Activated T-cell treated with anti-CD3 and anti-CD28 coated beads, Interleukin-2, amount 50 U/mL, for 4 hours (primary cell): Measurements from ENCODE around the gene MAP3K13. TPM values are rescaled to one million over a fixed set of nuclear protein-coding genes. Genes with fewer than 3 reads are reported as not detected.
"Not testable (repeated sequence)": the region's sequence is repeated elsewhere in the genome, so short reads cannot be mapped to it uniquely, and the experiment has no call there.

Source experiments
- ATAC-seq, 2 donors: fragments of 200-7000 bp; cut with Tn5 transposase; one replicate each; pipeline ENCODE4 v1.10.0; 2021
- DNase-seq: peaks from one replicate; pipeline ENCODE4 v3.0.0-alpha.2; 2020
- H3K27me3 Mint-ChIP-seq: one replicate; pipeline ENCODE4 v1.8.0; 2021; ENCODE audit warnings: low read depth, mixed read lengths
- H3K36me3 Mint-ChIP-seq: one replicate; pipeline ENCODE4 v1.8.0; 2022; ENCODE audit warnings: mixed read lengths; ENCODE audit not compliant: insufficient read depth
- H3K4me1 Mint-ChIP-seq: one replicate; pipeline ENCODE4 v1.8.0; 2021; ENCODE audit warnings: low read depth, mixed read lengths
- H3K4me3 Mint-ChIP-seq: one replicate; pipeline ENCODE4 v1.8.0; 2021; ENCODE audit warnings: mild to moderate bottlenecking, moderate library complexity, mixed read lengths
- H3K9me3 Mint-ChIP-seq: one replicate; pipeline ENCODE4 v1.8.0; 2021; ENCODE audit warnings: mixed read lengths
- total RNA-seq, 3 donors: library from RNA; stranded (reverse); gene quantifications; one replicate each; pipeline ENCODE4 v1.2.1, GENCODE V29; 2021

MAP3K13 gene
- total RNA-seq, 3 donors from 2014 or later: 8.8 to 12.3 (median 9.0) TPM

DNA sequence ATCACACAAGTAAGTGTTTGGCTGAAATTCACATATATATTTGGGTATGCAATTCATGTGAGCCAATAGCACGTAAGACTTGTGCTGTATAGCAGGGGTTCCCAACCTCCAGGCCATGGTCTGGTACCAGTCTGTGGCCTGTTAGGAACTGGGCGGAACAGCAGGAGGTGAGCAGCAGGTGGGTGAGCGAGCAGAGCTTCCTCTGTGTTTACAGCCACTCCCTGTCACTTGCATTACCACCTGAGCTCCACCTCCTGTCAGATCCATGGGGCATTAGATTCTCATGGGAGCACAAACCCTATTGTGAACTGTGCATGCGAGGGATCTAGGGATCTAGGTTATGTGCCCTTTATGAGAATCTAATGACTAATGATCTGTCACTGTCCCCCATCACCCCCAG lies 59.7 kb downstream of the MAP3K13 start:
- Mint-ChIP-seq H3K27me3 (peaks cover 15% of the 10 kb centered on the region), H3K9me3 (no peaks in the 10 kb centered on the region)

DNA sequence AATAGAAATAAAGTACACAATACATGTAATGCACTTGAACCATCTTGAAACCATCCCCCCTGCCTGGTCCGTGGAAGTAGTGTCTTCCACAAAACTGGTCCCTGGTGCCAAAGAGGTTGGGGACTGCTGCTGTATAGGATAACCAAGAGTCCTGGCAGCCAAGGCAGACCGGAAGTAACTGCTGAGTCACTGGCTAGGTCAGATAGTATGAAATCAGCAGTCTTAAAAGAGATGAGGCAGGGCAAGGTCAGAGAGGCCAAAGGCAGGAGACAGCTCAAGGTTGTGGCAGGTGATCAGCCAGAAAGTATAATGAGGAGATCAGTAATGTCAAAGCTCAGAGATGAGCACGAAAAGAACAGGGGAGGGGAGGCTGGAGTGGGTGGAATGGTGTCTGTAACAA lies 60.2 kb downstream of the MAP3K13 start:
- DNase-seq: no peak
- Mint-ChIP-seq H3K36me3 (no peaks in the 10 kb centered on the region), H3K4me3 (no peak overlapping the region), H3K9me3 (no peaks in the 10 kb centered on the region), H3K4me1 (no peaks in the 10 kb centered on the region), H3K27me3 (peaks cover 15% of the 10 kb centered on the region)
- ATAC-seq: no peak

More for the DNA sequence above, 59.7 kb downstream of the MAP3K13 start:
- no peak for ATAC-seq
- no peak for DNase-seq
- Mint-ChIP-seq H3K4me3 (no peak overlapping the region), H3K4me1 (no peaks in the 10 kb centered on the region), H3K36me3 (no peaks in the 10 kb centered on the region)

- Mint-ChIP-seq H3K9me3 (no peaks in the 10 kb centered on the region), H3K4me3 (no peak overlapping the region), H3K4me1 (no peaks in the 10 kb centered on the region), H3K36me3 (no peaks in the 10 kb centered on the region), H3K27me3 (peaks cover 15% of the 10 kb centered on the region)
- no peak for ATAC-seq
- no peak for DNase-seq
Measured at GRCh38 chr3:185424435-185424834, 61.5 kb downstream of the MAP3K13 start.

DNA sequence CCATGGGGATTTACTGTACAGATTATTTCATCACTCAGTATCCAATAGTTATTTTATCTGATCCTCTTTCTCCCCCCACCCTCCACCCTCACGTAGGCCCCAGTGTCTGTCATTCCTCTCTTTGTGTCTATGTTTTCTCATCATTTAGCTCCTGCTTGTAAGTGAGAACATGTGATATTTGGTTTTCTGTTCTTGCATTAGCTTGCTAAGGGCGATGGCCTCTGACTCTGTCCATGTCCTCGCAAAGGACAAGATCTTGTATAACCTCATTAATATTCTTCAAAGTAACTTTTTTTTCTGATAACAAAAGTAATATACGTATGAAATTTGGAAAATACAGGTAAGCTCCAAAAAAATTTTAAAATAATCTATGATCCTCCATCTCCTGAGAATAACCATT lies 67.4 kb downstream of the MAP3K13 start:
- no peak for DNase-seq
- H3K9me3 Mint-ChIP-seq: no peaks in the 10 kb centered on the region
- H3K36me3 Mint-ChIP-seq: no peaks in the 10 kb centered on the region
- peaks cover 2% of the 10 kb centered on the region for H3K27me3 Mint-ChIP-seq
- no peak for ATAC-seq
- H3K4me1 Mint-ChIP-seq: no peaks in the 10 kb centered on the region
- no peak overlapping the region for H3K4me3 Mint-ChIP-seq

- no peaks in the 10 kb centered on the region for H3K27me3 Mint-ChIP-seq
- ATAC-seq (no peak), DNase-seq (no peak)
- no peaks in the 10 kb centered on the region for H3K36me3 Mint-ChIP-seq
- H3K9me3 Mint-ChIP-seq: no peaks in the 10 kb centered on the region
- no peaks in the 10 kb centered on the region for H3K4me1 Mint-ChIP-seq
- H3K4me3 Mint-ChIP-seq: no peak overlapping the region
Measured at GRCh38 chr3:185439745-185440466, 77.0 kb downstream of the MAP3K13 start.

GRCh38 chr3:185442031-185442430 lies 79.1 kb downstream of the MAP3K13 start:
- H3K4me3 Mint-ChIP-seq: no peak overlapping the region
- H3K36me3 Mint-ChIP-seq: no peaks in the 10 kb centered on the region
- ATAC-seq: no peak
- H3K9me3 Mint-ChIP-seq: no peaks in the 10 kb centered on the region
- H3K4me1 Mint-ChIP-seq: no peaks in the 10 kb centered on the region
- no peak for DNase-seq
- no peaks in the 10 kb centered on the region for H3K27me3 Mint-ChIP-seq

GRCh38 chr3:185444329-185444728 lies 81.4 kb downstream of the MAP3K13 start:
- H3K4me3 Mint-ChIP-seq: no peak overlapping the region
- no peaks in the 10 kb centered on the region for H3K9me3 Mint-ChIP-seq
- ATAC-seq (no peak), DNase-seq (no peak)
- no peaks in the 10 kb centered on the region for H3K36me3 Mint-ChIP-seq
- H3K27me3 Mint-ChIP-seq: no peaks in the 10 kb centered on the region
- H3K4me1 Mint-ChIP-seq: no peaks in the 10 kb centered on the region

DNA sequence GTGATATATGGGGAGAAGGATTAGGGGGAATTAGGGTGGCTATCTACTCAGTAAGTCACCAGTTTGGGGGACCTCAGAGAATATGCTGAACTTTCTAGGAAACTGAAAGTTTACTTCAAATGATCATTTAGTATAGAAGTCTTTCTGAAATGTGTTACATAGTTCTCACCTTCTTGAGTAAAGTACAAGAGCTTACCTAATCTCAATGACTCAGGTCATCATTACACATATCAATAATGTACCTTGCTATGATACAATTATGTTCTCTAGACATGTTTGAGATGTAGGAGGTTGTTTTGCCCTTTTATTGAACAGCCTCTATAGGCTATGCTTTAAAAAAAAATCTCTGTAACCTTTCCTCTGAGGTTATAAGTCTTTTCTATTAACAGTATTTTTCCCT lies 85.2 kb downstream of the MAP3K13 start:
- Mint-ChIP-seq H3K4me3 (no peak overlapping the region), H3K9me3 (no peaks in the 10 kb centered on the region), H3K4me1 (no peaks in the 10 kb centered on the region), H3K27me3 (no peaks in the 10 kb centered on the region), H3K36me3 (no peaks in the 10 kb centered on the region)
- no peak for ATAC-seq
- DNase-seq: no peak

- H3K27me3 Mint-ChIP-seq, DNase-seq, H3K36me3 Mint-ChIP-seq, ATAC-seq, H3K4me3 Mint-ChIP-seq, H3K9me3 Mint-ChIP-seq, H3K4me1 Mint-ChIP-seq: not testable (repeated sequence)
Measured at GRCh38 chr3:185451432-185451831, 88.5 kb downstream of the MAP3K13 start.

GRCh38 chr3:185457376-185457775 lies 94.4 kb downstream of the MAP3K13 start:
- no peaks in the 10 kb centered on the region for H3K9me3 Mint-ChIP-seq
- ATAC-seq (no peak), DNase-seq (no peak)
- H3K4me3 Mint-ChIP-seq: no peak overlapping the region
- H3K36me3 Mint-ChIP-seq: no peaks in the 10 kb centered on the region
- H3K4me1 Mint-ChIP-seq: no peaks in the 10 kb centered on the region
- H3K27me3 Mint-ChIP-seq: no peaks in the 10 kb centered on the region

GRCh38 chr3:185460309-185460708 lies 97.4 kb downstream of the MAP3K13 start:
- no peaks in the 10 kb centered on the region for H3K9me3 Mint-ChIP-seq
- ATAC-seq: no peak
- no peak for DNase-seq
- no peaks in the 10 kb centered on the region for H3K27me3 Mint-ChIP-seq
- no peak overlapping the region for H3K4me3 Mint-ChIP-seq
- no peaks in the 10 kb centered on the region for H3K36me3 Mint-ChIP-seq
- H3K4me1 Mint-ChIP-seq: no peaks in the 10 kb centered on the region

DNA sequence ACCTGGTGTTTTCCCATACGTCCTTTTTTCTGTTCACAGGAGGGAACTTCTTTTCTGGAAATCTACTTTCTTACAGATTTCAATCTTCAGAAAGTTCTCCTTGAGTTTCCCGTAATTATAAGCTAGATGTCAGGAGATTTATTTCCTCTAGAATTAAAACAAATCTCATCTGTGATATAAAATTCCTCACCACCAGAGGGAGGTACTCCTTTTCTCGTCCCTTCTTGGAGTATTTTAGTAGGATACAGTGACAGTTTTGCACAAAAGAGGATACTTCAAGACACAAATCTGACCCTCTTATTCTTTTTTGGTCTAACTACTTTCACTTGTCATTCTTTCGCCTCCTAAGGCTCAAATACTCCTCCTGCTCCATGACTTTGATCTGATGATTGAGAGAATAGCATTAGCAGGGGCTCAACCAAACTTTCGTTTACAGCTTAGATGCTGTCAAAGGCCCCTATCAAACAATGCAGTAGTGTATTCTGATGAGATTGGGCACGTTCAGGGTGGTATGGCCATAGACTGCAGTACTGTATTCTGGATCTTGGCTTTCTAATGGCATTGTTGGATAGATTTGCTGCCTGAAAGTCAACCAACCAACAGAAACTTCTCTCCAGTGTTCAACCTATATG lies 97.9 kb downstream of the MAP3K13 start:
- ATAC-seq (no peak), DNase-seq (no peak)
- H3K27me3 Mint-ChIP-seq: no peaks in the 10 kb centered on the region
- no peaks in the 10 kb centered on the region for H3K36me3 Mint-ChIP-seq
- H3K9me3 Mint-ChIP-seq: no peaks in the 10 kb centered on the region
- no peak overlapping the region for H3K4me3 Mint-ChIP-seq
- no peaks in the 10 kb centered on the region for H3K4me1 Mint-ChIP-seq

- H3K9me3 Mint-ChIP-seq: no peaks in the 10 kb centered on the region
- ATAC-seq: no peak
- H3K4me1 Mint-ChIP-seq: no peaks in the 10 kb centered on the region
- H3K27me3 Mint-ChIP-seq: no peaks in the 10 kb centered on the region
- DNase-seq: no peak
- H3K36me3 Mint-ChIP-seq: peaks cover 4% of the 10 kb centered on the region
- no peak overlapping the region for H3K4me3 Mint-ChIP-seq
Measured at GRCh38 chr3:185465471-185465870, 102.5 kb downstream of the MAP3K13 start.

GRCh38 chr3:185466123-185466522 lies 103.2 kb downstream of the MAP3K13 start:
- not testable (repeated sequence) for H3K27me3 Mint-ChIP-seq, H3K4me3 Mint-ChIP-seq, H3K36me3 Mint-ChIP-seq, H3K9me3 Mint-ChIP-seq, H3K4me1 Mint-ChIP-seq, DNase-seq, ATAC-seq

DNA sequence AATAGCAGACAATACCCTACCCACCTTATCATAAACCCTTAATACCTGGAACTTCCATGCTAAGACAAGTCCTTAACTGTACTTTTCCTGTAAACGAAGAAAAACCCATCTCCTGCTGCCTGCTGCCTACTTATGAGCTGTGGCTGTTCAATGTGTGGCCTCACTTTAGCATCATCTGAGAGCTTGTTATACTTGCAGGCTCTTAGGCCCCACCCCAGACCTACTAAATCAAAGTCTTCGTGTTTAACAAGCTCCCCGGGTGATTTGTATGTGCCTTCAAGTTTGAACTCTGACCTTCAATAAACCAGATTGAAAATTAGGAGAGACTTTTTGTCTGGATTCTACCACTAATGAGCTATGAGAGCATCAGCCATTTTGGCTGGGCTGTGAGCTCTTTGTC lies 106.6 kb downstream of the MAP3K13 start:
- Mint-ChIP-seq H3K4me1 (no peaks in the 10 kb centered on the region), H3K4me3 (no peak overlapping the region), H3K36me3 (peaks cover 13% of the 10 kb centered on the region), H3K27me3 (no peaks in the 10 kb centered on the region), H3K9me3 (no peaks in the 10 kb centered on the region)
- DNase-seq: no peak
- ATAC-seq: no peak
